Fibroblast of the conjunctiva (primary cell): ENCODE results near the gene ARRDC4.
"Not testable (repeated sequence)": the region's sequence is repeated elsewhere in the genome, so short reads cannot be mapped to it uniquely, and the experiment has no call there.

Source experiments
- DNase-seq: peaks from one replicate; pipeline ENCODE4 v3.0.0-alpha.2; 2010; ENCODE audit warnings: low read depth

ARRDC4 gene

GRCh38 chr15:97966924-97967620, 6.6 kb downstream of the ARRDC4 start:
- no peak for DNase-seq

GRCh38 chr15:97967881-97968280, 7.4 kb downstream of the ARRDC4 start:
- no peak for DNase-seq

- DNase-seq, result peak; percentile 34
These were observed 7.9 kb downstream of the ARRDC4 start for GRCh38 chr15:97968380-97968779.

GRCh38 chr15:97972366-97972765, 11.9 kb downstream of the ARRDC4 start:
- DNase-seq, result no peak

- DNase-seq, result no peak
These were observed 15.6 kb downstream of the ARRDC4 start for GRCh38 chr15:97976129-97976528.

GRCh38 chr15:97976766-97977503, 16.4 kb downstream of the ARRDC4 start:
- no peak for DNase-seq

GRCh38 chr15:97977734-97978133, 17.2 kb downstream of the ARRDC4 start:
- DNase-seq, result no peak

- DNase-seq, result no peak
These were observed 18.1 kb downstream of the ARRDC4 start for GRCh38 chr15:97978401-97979139.

- no peak for DNase-seq
These were observed 18.6 kb downstream of the ARRDC4 start for GRCh38 chr15:97979140-97979520.

GRCh38 chr15:97981058-97981457, 20.6 kb downstream of the ARRDC4 start:
- no peak for DNase-seq

- DNase-seq, result no peak
These were observed 21.3 kb downstream of the ARRDC4 start for GRCh38 chr15:97981758-97982157.

GRCh38 chr15:97984157-97984556, 23.7 kb downstream of the ARRDC4 start:
- no peak for DNase-seq

- not testable (repeated sequence) for DNase-seq
These were observed 25.5 kb downstream of the ARRDC4 start for GRCh38 chr15:97985979-97986378.

GRCh38 chr15:97986781-97987180, 26.3 kb downstream of the ARRDC4 start:
- DNase-seq, result no peak

- DNase-seq, result no peak
These were observed 28.8 kb downstream of the ARRDC4 start for GRCh38 chr15:97989299-97989698.

GRCh38 chr15:97991972-97992541, 31.6 kb downstream of the ARRDC4 start:
- DNase-seq, result no peak

GRCh38 chr15:97992823-97993222, 32.3 kb downstream of the ARRDC4 start:
- no peak for DNase-seq

GRCh38 chr15:97993310-97993738, 32.8 kb downstream of the ARRDC4 start:
- no peak for DNase-seq

- no peak for DNase-seq
These were observed 33.7 kb downstream of the ARRDC4 start for GRCh38 chr15:97994236-97994635.

GRCh38 chr15:97995192-97995591, 34.7 kb downstream of the ARRDC4 start:
- no peak for DNase-seq

GRCh38 chr15:97995881-97996603, 35.5 kb downstream of the ARRDC4 start:
- no peak for DNase-seq
